NCI-H446 (cell line): Measurements from ENCODE around the gene HAUS6.
"Not testable (repeated sequence)": the region's sequence is repeated elsewhere in the genome, so short reads cannot be mapped to it uniquely, and the experiment has no call there.

Experiments used
- DNase-seq, 2 experiments: peaks; one replicate each; lab custom pipeline; 2025; lab: John Stamatoyannopoulos, UW

Gene HAUS6

DNA sequence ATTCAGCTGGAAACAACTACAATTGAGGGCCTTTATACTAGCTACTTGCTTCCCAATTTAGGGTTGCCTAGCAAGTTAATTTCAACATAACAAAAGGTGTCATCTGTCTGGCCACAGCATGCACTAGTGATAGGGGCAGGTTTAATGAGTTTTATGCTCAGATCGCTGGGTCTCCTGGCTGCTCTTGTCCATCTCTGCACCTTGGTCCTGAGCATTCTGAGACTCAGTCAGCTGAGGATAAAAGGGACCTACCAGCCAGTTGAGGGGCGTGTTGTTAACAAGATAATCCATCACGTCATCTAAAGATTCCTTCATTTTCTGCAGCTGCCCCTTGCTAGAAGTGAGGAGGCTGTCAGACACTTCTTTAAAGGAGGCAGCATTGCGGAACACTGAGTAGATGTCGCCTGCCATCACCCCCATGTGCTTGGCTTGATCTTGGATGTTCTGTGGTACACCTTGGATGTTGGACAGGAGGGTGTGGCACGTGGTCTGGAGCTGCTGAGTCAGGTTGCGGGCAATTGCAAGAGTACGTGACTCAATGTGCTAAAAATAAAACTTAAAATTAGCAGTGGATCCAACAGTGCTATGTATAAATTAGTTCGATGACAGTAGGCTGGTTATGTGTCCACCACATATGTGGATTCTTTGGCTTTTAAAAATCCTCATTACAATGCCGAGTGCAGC lies 13.5 kb upstream of the HAUS6 start:
- no peak for DNase-seq

DNA sequence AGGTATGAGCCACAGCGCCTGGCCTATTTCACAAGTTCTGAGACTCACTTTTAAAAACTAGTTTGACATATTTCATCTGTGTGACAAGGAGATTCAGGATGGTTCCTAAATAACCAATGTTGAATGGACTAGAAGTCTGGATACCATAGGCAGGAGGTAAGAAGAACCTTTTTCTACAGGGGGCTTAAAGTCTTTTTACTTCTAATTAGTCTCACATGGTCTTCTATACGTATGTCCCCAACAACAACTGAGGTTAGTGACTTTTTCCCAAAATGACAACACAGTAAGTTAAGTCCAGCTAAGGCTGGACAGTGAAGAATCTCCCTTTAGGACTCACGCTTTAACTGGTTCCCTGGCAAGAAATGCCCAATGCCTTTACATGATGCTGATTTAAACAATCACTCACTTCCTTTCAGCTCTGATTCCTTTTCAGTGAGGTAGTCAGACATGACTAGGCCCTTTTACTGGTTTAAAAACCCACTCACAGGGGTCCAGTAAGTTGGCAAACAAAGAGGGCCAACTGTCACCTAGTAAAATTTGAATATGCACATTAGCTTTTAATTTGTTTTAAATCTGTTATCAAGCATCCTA lies 12.1 kb upstream of the HAUS6 start:
- no peak for DNase-seq

DNA sequence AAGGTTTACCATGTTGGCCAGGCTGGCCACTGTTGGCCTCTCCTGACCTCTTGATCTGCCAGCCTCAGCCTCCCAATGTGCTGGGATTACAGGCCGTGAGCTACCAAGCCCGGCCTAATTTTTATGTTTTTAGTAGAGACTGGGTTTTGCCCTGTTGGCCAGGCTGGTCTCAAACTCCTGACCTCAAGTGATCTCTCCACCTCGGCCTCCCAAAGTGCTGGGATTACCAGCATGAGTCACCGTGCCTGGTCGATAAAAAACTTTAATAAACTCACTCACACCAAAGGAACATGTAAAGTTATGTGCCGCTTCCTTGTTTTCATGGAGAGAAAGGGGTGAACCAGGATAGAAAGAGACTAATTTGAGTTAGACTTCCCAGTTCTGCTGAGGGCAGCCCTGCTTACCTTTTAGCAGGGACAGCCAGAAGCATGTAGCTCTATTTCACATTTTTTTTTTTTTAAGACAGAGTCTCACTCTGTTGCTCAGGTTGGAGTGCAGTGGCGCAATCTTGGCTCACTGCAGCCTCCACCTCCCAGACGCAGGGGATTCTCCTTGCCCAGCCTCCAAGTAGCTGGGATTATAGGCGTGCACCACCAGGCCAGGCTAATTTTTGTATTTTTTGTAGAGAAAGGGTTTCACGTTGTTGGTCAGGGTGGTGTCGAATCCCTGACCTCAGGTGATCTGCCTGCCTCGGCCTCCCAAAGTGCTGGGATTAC lies 11.4 kb upstream of the HAUS6 start:
- DNase-seq, result no peak

DNA sequence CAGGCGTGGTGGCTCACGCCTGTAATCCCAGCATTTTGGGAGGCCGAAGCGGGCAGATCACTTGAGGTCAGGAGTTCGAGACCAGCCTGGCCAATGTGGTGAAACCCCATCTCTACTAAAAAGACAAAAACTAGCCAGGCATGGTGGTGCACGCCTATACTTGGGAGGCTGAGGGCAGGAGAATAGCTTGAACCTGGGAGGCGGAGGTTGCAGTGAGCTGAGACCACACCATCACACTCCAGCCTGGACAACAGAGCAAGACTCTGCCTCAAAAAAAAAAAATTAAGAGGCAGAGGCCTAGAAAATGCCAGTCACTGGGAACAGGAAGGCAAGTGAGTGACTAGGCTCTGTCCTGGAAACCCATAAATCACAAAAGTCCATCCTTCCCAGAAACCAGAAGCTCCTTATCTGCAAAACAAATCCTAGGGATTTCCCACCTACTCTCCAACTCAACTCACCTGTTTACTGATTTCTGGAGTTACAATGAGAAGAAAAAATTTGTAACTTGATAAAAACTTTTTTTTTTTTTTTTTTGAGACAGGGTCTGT lies 10.4 kb upstream of the HAUS6 start:
- not testable (repeated sequence) for DNase-seq

DNA sequence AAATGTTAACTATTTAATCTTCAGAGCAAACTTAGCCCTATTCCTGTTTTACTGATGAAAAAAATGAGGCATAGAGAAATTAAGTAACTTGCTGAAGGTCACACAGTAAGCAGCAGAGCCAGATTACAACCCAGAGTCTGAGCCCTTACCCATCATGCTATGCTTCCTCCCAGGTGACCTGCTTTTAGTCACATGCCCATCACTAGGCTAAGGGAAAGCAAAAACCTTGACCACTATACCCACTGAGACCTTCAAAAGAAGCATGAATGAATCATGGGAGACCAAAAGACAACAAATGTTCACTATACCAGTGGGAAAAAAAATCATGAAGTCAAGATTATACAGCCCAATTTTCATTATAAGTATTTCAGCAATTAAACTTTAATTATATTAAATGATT lies 5.3 kb upstream of the HAUS6 start:
- DNase-seq, result no peak

DNA sequence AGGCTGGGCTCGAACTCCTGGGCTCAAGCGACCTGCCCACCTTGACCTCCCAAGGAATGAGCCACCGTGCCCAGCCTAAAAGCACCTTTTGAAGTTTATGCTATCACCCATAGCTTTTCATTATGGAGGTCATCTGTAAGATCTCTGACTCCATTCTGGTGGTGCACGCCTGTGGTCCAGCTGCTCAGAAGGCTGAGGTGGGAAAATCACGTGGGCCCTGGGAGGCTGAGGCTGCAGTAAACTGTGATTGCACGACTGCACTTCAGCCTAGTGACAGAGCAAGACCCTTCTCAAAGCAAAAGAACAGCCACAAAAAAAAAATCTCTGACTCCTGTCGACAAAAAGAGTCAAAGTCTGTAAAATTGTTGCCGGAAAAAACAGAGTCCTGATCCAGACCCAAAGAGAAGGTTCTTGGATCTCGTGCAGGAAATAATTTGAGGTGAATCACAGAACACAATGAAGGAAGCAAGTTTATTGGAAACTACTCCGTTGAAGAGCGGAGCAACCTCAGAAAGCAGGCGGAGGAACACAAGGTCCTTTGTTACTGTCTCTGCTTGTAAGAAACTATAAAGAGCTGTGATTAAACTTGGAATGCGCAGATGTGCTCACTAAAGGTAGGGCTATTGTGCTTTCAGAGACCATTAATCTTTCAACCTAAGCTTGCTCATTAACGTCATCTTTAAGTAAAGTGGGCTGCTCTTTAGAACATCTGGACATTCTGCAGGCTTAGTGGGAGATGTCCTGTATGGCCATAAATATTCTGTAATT lies 2.0 kb upstream of the HAUS6 start:
- no peak for DNase-seq

DNA sequence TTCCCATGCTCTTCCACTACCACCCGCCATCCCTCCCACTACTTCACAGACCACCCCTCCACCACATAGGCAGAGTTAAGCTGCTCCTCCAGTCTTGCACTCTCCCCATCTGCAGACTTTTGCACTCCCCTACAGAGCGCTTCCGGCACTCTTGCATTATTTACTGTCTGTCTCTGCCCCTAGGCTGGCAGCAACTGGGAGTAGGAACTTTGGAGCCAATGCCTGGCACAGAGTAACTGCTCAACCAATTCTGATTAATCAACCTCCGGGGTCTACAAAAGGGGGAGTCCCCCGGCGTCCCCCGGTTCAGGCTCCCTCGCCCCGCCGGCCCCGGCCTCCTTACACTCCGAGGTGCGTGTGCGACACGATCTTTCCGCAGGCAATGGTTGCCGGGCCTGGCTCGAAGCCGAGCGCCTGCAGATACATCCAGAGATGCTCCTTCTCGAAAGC lies 498 bp downstream of the HAUS6 start:
- DNase-seq, result peak in 1 of 2 experiments; percentile 28

DNA sequence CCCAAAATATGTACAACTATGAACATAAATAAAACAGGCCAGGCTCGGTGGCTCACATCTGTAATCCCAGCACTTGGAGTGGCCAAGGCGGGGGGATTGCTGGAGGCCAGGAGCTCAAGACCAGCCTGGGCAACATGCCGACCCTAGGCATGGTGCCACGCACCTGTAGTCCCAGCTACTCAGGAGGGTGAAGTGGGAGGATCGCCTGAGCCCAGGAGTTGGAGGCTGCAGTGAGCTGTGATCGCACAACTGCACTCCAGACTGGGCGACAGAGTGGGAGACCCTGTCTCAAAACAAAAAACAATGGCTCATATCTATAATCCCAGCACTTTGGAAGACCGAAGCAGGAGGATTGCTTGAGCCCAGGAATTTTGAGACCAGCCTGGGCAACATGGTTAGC lies 1.5 kb downstream of the HAUS6 start:
- DNase-seq, result peak in 1 of 2 experiments; percentile 53

DNA sequence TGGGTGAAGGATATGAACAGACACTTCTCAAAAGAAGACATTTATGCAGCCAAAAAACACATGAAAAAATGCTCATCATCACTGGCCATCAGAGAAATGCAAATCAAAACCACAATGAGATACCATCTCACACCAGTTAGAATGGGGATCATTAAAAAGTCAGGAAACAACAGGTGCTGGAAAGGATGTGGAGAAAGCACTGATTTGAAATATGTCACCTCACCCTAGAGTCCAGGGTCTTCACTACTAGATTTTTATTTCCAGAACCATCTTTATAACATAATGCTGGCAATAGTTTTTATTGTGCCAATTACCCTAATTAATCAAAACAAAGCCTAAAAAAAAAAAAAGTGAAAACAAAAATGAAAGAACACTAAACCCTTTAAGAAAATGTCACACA lies 5.3 kb downstream of the HAUS6 start:
- DNase-seq, result not testable (repeated sequence)

DNA sequence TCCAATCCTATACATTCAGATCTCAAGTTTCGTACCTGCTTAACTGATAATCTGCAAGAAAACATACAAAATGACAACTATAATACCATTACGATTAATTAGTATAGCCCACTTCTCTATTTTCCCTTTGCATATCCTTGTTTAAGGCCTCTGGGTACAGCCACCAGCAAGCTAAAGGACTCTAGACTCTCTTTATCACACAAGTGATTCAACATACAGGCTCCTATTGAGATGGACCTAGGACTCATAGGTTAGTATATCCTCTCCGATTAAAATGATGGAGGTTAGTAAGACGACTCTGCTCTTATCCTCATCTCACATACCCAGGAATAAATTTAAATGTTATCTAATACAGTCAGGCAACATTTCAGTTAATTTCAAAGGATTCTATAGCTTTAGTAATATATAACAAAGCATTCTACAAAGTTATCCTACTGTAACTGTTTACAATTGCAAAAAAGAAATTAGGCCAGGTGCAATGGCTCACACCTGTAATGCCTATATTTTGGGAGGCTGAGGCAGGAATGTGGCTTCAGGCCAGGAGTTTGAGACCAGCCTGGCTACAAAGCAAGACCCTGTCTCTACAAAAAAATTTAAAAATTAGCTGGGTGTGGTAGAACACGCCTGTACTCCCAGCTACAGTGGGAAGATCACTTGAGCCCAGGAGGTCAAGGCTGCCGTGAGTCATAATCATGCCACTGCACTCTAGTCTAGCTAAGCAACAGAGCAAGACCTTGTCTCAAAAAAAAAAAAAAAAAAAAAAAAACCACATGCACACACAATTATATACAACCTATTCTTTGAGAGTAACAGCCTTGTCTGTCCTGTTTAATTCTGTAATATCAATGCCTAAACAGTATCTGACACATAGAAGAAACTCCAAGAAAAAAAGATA lies 15.4 kb downstream of the HAUS6 start:
- no peak for DNase-seq

DNA sequence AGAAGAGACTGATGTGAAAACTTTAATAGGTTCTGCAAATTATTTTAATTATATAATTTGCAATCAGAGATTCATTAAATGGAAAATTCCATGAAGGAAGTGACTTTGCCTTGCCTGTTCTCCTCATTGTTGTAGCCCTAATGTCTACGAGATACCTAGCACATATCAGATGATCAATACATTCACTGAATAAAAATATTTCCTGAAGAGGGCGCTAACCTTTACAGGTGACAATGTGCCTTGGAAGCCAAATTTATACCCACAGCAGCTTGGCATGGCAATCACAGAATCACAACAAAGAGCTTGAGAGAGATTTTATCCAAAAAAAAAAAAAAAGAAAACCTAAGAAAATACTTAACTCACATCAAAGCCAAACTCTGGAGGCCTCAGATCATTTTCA lies 17.4 kb downstream of the HAUS6 start:
- no peak for DNase-seq

DNA sequence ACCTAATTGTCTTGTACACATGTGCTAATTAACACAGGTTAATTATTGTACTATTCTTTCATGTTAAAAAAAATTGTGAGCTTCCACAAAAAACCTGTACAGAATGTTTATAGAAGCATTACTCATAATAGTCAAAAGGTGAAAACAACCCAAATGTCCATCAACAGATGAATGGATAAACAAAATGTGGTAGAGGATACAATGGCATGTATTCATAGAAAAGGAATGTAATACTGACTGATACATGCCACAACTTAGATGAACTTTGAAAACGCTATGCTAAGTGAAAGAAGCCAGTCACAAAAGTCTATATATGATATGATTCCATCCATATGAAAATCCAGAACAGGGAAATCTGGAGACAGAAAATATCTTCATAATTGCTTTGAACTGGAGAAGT lies 27.9 kb downstream of the HAUS6 start:
- DNase-seq, result no peak

DNA sequence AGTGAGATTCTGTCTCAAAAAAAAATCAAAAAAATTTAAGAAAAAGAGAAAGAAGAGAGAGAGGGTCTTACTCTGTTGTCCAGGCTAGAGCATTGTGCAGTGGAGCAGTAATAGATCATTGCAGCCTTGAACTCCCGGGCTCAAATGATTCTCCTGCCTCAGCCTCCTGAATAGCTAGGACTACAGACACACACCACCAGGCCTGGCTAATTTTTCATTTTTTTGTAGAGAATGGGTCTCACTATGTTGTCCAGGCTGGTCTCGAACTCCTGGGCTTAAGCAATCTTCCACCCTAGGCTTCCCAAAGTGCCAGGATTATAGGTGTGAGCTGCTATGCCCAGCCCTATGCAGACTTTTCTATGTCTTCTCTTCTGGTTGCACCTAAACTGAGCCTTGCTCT lies 28.5 kb downstream of the HAUS6 start:
- no peak for DNase-seq

DNA sequence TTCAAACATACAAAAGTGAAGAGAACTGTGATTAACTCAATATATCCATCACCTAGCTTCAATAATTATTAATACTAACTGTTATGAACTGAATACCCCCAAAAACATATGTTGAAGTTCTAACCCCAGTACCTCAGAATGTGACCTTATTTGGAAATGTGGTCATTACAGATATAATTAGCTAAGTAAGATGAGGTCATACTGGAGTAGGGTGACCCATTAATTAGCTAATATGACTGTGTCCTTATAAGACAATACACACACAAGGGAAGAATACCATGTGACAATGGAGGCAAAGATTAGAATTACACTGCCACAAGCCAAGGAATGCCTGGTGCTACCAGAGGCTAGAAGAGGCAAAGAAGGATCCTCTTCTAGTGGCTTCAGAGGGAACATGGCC lies 45.7 kb downstream of the HAUS6 start:
- DNase-seq, result no peak

DNA sequence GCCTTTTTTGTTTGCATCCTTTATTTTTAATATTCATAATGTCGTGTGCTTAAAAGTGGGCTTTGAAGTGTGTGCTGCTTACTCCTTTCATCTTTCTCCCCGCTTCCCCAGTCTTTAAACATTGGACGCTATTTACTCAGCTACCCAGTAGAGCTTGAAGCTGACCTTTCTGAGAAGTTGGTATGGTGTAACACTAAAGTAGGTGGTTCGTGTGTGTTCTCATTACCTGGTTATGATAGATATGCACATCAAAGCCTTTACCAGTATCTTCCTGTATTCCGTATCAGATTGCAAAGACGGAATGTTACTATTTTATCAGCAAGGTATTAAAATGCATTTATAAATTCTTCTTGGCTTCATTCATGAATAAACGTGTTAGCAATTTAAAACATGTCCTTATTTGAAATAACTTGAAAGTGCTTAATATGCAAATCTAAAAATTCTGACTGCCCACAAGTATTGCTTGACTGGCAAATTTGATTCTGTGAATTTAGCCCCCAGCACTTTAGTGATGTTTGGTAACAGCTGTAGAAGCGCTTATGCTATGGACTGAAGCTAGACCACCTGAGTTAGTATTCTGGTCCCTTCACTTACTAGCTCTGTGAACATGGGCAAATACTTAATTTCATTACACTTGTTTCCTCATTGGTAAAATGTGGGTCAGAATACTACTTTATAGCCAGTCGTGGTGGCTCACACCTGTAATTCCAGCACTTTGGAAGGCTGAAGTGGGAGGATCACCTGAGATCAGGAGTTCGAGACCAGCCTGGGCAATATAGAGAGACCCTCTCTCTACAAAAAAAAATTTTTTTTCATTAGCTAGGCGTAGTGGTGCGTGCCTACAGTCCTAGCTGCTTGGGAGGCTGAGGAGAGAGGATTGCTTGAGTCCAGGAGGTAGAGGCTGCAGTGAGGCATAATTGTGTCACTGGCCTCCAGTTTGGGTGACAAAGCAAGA lies 51.8 kb downstream of the HAUS6 start:
- no peak for DNase-seq

DNA sequence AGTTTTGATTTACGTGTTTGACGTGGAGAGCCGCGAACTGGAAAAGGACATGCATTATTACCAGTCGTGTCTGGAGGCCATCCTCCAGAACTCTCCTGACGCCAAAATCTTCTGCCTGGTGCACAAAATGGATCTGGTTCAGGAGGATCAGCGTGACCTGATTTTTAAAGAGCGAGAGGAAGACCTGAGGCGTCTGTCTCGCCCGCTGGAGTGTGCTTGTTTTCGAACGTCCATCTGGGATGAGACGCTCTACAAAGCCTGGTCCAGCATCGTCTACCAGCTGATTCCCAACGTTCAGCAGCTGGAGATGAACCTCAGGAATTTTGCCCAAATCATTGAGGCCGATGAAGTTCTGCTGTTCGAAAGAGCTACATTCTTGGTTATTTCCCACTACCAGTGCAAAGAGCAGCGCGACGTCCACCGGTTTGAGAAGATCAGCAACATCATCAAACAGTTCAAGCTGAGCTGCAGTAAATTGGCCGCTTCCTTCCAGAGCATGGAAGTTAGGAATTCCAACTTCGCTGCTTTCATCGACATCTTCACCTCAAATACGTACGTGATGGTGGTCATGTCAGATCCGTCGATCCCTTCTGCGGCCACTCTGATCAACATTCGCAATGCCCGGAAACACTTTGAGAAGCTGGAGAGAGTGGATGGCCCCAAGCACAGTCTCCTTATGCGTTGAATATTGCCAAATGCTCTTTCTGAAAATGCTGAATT lies 52.6 kb downstream of the HAUS6 start:
- peak in 1 of 2 experiments; percentile 38 for DNase-seq

DNA sequence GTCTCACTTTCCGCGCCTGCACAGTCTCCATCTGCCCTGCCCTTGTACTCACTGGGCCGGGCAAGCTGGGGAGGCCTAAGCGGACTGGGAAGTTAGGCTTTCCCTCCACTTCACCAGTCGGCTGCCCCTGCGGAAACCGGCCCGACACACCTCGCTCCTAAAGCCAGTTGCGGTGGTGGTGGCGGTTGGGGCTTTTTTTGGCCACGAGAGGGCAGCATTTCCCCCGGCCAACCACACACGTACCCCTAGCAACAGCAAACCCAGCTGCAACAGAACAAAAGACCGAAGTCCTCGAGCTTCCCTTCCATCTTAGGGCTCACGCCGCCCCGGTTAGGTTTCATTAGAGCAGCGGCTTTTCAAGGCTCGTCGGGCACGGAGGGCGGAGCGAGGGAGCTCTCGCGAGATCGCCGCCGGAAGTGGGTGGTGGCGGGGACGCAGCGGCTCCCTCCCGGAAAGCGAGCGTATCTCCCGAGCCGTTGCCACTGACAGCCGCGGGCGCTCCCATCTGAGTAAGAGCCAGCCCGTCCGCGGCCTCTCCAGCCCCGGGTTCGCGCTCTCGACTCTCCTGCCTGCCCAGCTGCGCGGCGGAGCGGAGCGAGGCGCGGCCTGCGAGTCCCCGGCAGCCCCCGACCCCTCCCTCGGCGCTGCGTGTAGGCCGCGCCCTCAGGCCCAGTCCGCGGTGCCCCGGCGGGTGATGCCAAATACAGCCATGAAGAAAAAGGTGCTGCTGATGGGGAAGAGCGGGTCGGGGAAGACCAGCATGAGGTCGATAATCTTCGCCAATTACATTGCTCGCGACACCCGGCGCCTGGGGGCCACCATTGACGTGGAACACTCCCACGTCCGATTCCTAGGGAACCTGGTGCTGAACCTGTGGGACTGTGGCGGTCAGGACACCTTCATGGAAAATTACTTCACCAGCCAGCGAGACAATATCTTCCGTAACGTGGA lies 53.5 kb downstream of the HAUS6 start, which contains the start of gene RRAGA:
Gene RRAGA (plus strand): TSS at position 462 of the 951 bp plus-strand sequence. CDS start 233 bp downstream, at position 695.
- DNase-seq, result peak; percentile 94 to 98

DNA sequence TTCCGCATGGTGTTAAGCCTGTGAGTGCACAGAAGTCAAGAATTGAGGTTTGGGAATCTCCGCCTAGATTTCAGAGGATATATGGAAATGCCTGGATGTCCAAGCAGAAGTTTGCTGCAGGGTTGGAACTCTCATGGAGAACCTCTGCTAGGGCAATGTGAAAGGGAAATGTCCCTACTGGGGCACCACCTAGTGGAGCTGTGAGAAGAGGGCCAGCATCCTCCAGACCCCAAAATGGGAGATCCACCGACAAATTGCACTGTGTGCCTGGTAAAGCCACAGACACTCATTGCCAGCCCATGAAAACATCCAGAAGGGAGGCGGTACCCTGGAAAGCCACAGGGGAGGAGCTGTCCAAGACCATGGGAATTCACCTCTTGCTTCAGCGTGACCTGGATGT lies 66.1 kb downstream of the HAUS6 start:
- no peak for DNase-seq
